ENCODE measurements around the gene XRCC5.

XRCC5 gene

DNA sequence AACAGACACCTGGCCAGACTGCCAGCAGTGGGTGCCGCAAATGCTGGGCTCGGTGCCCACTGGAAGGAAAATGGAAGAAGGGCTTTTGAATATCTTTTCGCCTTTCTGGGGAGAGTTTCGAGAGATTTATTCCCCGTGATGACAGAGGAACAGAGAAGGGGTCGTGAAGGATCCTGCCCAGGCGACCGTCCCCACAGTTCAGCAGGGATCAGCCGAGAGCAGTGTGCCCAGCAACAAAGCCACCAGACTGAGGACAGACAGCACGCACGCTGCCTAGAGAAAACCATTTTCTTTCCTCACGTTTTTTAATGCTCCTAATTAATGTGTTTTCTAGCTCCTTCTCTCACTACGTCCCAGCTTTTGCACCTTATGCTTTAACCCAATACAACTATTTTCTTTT is 47.7 kb downstream of the XRCC5 start:
- no peaks in the 10 kb centered on the region for H3K9me3 ChIP-seq (ENCODE audit: control insufficient read depth in 2 of 2, low read length in 2 of 2)
- no peak overlapping the region for H3K27ac ChIP-seq (ENCODE audit: low read length)
- no peaks in the 10 kb centered on the region for H3K4me1 ChIP-seq (ENCODE audit: control insufficient read depth, insufficient read depth, low read length)
- no peak overlapping the region for H3K9ac ChIP-seq (ENCODE audit: low read length in 2 of 2)
- H3K27me3 ChIP-seq (ENCODE audit: control insufficient read depth in 1 of 2, insufficient read depth in 2 of 2, low read length in 2 of 2) = no peaks in the 10 kb centered on the region
- H3K36me3 ChIP-seq (ENCODE audit: control insufficient read depth in 2 of 2, insufficient read depth in 2 of 2, low read length in 2 of 2) = peaks cover 28 to 34% of the 10 kb centered on the region in 2 donors
- H3K4me3 ChIP-seq (ENCODE audit: low read length in 2 of 2) = no peak overlapping the region

DNA sequence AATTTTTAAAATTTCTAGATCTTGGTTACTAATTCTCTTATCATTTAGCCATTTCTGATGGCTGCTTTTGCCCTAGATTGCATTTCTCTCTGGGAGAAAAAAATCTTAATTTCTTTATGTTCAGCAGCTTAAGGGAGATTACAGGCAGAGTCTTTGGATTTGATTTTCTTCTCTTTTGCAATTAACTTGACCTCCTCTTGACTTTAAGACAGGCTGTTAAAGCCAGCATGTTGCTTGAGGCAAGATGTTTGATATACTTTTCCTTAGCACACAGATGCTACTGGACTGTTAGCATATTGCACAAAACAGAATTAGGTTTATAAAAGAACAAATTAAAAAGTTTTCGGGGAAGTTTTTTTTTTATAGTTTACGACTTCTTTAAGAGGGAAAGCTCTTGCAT is 50.0 kb downstream of the XRCC5 start:
- no peak overlapping the region for H3K4me3 ChIP-seq (ENCODE audit: low read length in 2 of 2)
- H3K9me3 ChIP-seq (ENCODE audit: control insufficient read depth in 2 of 2, low read length in 2 of 2) = no peaks in the 10 kb centered on the region
- H3K36me3 ChIP-seq (ENCODE audit: control insufficient read depth in 2 of 2, insufficient read depth in 2 of 2, low read length in 2 of 2) = peaks cover 31 to 41% of the 10 kb centered on the region in 2 donors
- H3K9ac ChIP-seq (ENCODE audit: low read length in 2 of 2) = no peak overlapping the region
- no peaks in the 10 kb centered on the region for H3K4me1 ChIP-seq (ENCODE audit: control insufficient read depth, insufficient read depth, low read length)
- no peak overlapping the region for H3K27ac ChIP-seq (ENCODE audit: low read length)
- H3K27me3 ChIP-seq (ENCODE audit: control insufficient read depth in 1 of 2, insufficient read depth in 2 of 2, low read length in 2 of 2) = no peaks in the 10 kb centered on the region

DNA sequence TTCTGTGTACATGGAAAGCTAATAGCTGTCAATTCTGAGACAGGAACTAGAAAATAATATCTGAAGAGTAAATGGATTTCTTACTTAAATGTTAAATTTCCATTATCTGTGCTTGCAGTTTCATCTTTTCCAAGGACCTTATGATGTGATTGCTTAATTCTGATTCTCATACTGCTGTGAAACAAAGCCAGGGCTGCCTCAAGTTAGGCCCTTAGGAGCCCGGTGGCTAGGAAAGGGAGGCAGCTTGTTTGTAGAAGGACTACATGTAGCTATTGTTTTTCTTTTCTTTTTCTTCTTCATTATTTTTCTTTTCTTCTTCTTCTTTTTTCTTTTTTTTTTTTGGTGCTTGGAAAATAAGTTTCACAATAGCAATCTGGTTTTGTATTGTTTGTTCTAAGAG is 50.5 kb downstream of the XRCC5 start:
- Histone ChIP-seq H3K9ac (ENCODE audit: low read length in 2 of 2) (no peak overlapping the region), H3K4me3 (ENCODE audit: low read length in 2 of 2) (no peak overlapping the region), H3K27ac (ENCODE audit: low read length) (no peak overlapping the region), H3K4me1 (ENCODE audit: control insufficient read depth, insufficient read depth, low read length) (no peaks in the 10 kb centered on the region), H3K9me3 (ENCODE audit: control insufficient read depth in 2 of 2, low read length in 2 of 2) (no peaks in the 10 kb centered on the region), H3K36me3 (ENCODE audit: control insufficient read depth in 2 of 2, insufficient read depth in 2 of 2, low read length in 2 of 2) (peaks cover 32 to 45% of the 10 kb centered on the region in 2 donors), H3K27me3 (ENCODE audit: control insufficient read depth in 1 of 2, insufficient read depth in 2 of 2, low read length in 2 of 2) (no peaks in the 10 kb centered on the region)

DNA sequence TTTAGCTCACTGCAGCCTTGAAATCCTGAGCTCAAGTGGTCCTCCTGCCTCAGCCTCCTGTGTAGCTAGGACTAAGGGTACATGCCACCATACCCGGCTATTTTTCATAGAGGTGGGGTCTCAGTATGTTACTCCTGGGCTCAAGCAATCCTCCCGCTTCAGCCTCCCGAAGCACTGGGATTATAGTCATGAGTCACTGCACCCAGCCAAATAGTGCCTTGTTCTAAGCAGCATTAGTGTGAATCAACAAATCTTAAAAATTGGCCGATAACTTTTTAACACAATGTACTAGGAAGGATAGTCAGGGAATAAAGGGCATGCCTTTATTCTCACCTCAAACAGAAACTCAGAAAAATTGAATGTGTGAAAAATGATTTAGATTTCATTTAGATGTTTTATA is 51.6 kb downstream of the XRCC5 start:
- Histone ChIP-seq H3K4me3 (ENCODE audit: low read length in 2 of 2) (no peak overlapping the region), H3K27me3 (ENCODE audit: control insufficient read depth in 1 of 2, insufficient read depth in 2 of 2, low read length in 2 of 2) (no peaks in the 10 kb centered on the region), H3K27ac (ENCODE audit: low read length) (no peak overlapping the region), H3K9ac (ENCODE audit: low read length in 2 of 2) (no peak overlapping the region), H3K36me3 (ENCODE audit: control insufficient read depth in 2 of 2, insufficient read depth in 2 of 2, low read length in 2 of 2) (peaks cover 36 to 54% of the 10 kb centered on the region in 2 donors), H3K9me3 (ENCODE audit: control insufficient read depth in 2 of 2, low read length in 2 of 2) (no peaks in the 10 kb centered on the region), H3K4me1 (ENCODE audit: control insufficient read depth, insufficient read depth, low read length) (no peaks in the 10 kb centered on the region)

DNA sequence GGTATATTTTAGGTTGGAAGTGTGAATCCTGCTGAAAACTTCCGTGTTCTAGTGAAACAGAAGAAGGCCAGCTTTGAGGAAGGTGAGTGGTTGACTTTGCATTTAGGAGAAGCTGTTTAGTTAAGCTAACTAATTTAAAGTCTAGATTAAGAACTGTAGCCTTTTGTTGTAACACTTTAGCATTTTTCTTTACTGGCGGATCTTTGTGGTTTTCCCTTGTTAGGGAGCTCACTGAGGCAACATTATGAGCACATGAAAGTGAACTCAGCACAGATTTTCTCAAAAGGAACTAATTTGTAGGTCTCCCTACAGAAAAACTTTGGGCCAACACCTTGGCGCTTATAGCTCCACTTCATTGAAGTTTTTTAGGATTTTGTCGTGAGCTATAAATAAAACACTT is 52.8 kb downstream of the XRCC5 start:
- Histone ChIP-seq H3K4me3 (ENCODE audit: low read length in 2 of 2) (no peak overlapping the region), H3K27me3 (ENCODE audit: control insufficient read depth in 1 of 2, insufficient read depth in 2 of 2, low read length in 2 of 2) (no peaks in the 10 kb centered on the region), H3K36me3 (ENCODE audit: control insufficient read depth in 2 of 2, insufficient read depth in 2 of 2, low read length in 2 of 2) (peaks cover 30 to 46% of the 10 kb centered on the region in 2 donors), H3K9me3 (ENCODE audit: control insufficient read depth in 2 of 2, low read length in 2 of 2) (no peaks in the 10 kb centered on the region), H3K4me1 (ENCODE audit: control insufficient read depth, insufficient read depth, low read length) (no peaks in the 10 kb centered on the region), H3K27ac (ENCODE audit: low read length) (no peak overlapping the region), H3K9ac (ENCODE audit: low read length in 2 of 2) (no peak overlapping the region)

DNA sequence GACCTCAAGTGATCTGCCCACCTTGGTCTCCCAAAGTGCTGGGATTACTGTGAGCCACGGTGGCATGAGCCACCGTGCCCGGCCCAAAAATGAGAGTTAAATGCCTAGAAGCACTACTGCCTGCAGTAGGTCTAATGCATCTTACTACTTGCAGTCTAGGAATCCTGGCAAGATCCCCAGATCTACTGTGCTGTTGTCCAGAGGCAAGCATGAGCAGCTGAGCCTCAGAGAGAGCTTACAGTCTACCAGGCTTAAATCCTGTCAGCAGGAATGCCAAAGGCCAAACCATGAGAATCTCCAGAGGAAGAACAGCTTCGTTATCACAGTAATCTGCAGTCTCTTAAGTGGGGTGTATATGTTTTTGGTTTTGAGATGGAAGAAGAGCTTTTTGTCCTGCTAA is 54.4 kb downstream of the XRCC5 start:
- Histone ChIP-seq H3K27me3 (ENCODE audit: control insufficient read depth in 1 of 2, insufficient read depth in 2 of 2, low read length in 2 of 2) (no peaks in the 10 kb centered on the region), H3K4me1 (ENCODE audit: control insufficient read depth, insufficient read depth, low read length) (no peaks in the 10 kb centered on the region), H3K9me3 (ENCODE audit: control insufficient read depth in 2 of 2, low read length in 2 of 2) (no peaks in the 10 kb centered on the region), H3K4me3 (ENCODE audit: low read length in 2 of 2) (no peak overlapping the region), H3K9ac (ENCODE audit: low read length in 2 of 2) (no peak overlapping the region), H3K27ac (ENCODE audit: low read length) (no peak overlapping the region), H3K36me3 (ENCODE audit: control insufficient read depth in 2 of 2, insufficient read depth in 2 of 2, low read length in 2 of 2) (peaks cover 30 to 46% of the 10 kb centered on the region in 2 donors)

DNA sequence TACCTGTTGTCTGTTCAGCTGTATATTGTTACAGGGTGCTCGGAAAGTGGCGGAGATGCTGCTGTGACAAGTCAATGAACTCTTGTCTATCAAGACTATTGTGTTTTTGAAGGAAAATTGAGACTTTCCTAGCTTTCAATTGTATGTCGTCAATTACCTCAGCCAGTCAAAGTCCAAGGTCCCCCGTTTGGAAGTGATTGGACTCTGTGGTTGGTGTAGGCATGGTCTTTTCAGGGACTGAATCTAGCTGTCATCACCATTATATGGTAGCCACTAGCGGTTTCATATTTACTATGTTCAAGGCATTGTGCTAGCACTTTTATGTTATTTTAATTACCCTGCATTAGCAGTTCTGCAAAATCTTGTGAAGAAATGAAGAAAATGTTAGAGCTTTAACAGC is 54.9 kb downstream of the XRCC5 start:
- peaks cover 35 to 46% of the 10 kb centered on the region in 2 donors for H3K36me3 ChIP-seq (ENCODE audit: control insufficient read depth in 2 of 2, insufficient read depth in 2 of 2, low read length in 2 of 2)
- no peak overlapping the region for H3K9ac ChIP-seq (ENCODE audit: low read length in 2 of 2)
- no peak overlapping the region for H3K27ac ChIP-seq (ENCODE audit: low read length)
- H3K4me1 ChIP-seq (ENCODE audit: control insufficient read depth, insufficient read depth, low read length) = no peaks in the 10 kb centered on the region
- H3K4me3 ChIP-seq (ENCODE audit: low read length in 2 of 2) = no peak overlapping the region
- H3K9me3 ChIP-seq (ENCODE audit: control insufficient read depth in 2 of 2, low read length in 2 of 2) = no peaks in the 10 kb centered on the region
- no peaks in the 10 kb centered on the region for H3K27me3 ChIP-seq (ENCODE audit: control insufficient read depth in 1 of 2, insufficient read depth in 2 of 2, low read length in 2 of 2)

DNA sequence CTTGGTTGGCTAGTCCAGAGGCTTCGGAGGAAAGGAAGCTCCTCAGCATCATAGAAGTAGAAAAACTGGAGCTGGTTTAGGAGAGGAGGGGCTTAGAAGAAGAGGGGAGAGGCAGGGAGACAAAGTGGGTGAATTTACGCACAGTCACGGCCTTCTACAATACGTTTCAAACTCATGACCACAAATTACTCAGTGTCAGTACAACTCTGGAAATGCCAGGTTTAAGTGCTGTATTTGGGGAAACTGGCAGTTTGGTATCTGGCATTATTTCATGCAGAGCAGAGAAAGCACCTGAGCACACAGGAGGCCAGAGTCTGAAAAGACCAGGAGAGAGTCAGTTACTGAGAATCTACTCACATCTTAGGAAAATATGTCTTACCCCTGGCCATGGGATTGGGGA is 55.4 kb downstream of the XRCC5 start:
- H3K9me3 ChIP-seq (ENCODE audit: control insufficient read depth in 2 of 2, low read length in 2 of 2) = no peaks in the 10 kb centered on the region
- H3K4me3 ChIP-seq (ENCODE audit: low read length in 2 of 2) = no peak overlapping the region
- no peak overlapping the region for H3K9ac ChIP-seq (ENCODE audit: low read length in 2 of 2)
- no peaks in the 10 kb centered on the region for H3K27me3 ChIP-seq (ENCODE audit: control insufficient read depth in 1 of 2, insufficient read depth in 2 of 2, low read length in 2 of 2)
- H3K27ac ChIP-seq (ENCODE audit: low read length) = no peak overlapping the region
- peaks cover 36 to 50% of the 10 kb centered on the region in 2 donors for H3K36me3 ChIP-seq (ENCODE audit: control insufficient read depth in 2 of 2, insufficient read depth in 2 of 2, low read length in 2 of 2)
- H3K4me1 ChIP-seq (ENCODE audit: control insufficient read depth, insufficient read depth, low read length) = no peaks in the 10 kb centered on the region

DNA sequence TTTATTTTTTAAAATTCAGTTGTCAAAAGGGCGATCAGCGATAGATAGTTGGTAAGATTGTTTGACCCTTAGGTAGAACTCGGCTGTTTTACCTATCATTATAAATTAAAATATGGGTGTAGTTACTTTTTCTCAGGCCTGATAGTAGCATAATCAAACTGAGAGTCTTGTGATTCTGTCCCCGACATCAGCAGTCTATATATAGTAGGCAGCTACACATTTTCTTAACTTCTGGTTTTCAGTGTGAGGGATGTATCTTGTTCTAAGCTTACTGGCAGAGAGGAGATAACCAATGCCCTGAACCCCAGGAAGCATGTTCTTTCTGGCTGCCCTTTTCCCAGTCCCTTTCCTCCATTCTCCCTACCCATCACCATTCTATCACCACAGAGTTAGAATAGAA is 56.6 kb downstream of the XRCC5 start:
- Histone ChIP-seq H3K9me3 (ENCODE audit: control insufficient read depth in 2 of 2, low read length in 2 of 2) (no peaks in the 10 kb centered on the region), H3K27me3 (ENCODE audit: control insufficient read depth in 1 of 2, insufficient read depth in 2 of 2, low read length in 2 of 2) (no peaks in the 10 kb centered on the region), H3K4me3 (ENCODE audit: low read length in 2 of 2) (no peak overlapping the region), H3K9ac (ENCODE audit: low read length in 2 of 2) (no peak overlapping the region), H3K4me1 (ENCODE audit: control insufficient read depth, insufficient read depth, low read length) (no peaks in the 10 kb centered on the region), H3K27ac (ENCODE audit: low read length) (no peak overlapping the region), H3K36me3 (ENCODE audit: control insufficient read depth in 2 of 2, insufficient read depth in 2 of 2, low read length in 2 of 2) (peaks cover 35 to 48% of the 10 kb centered on the region in 2 donors)

DNA sequence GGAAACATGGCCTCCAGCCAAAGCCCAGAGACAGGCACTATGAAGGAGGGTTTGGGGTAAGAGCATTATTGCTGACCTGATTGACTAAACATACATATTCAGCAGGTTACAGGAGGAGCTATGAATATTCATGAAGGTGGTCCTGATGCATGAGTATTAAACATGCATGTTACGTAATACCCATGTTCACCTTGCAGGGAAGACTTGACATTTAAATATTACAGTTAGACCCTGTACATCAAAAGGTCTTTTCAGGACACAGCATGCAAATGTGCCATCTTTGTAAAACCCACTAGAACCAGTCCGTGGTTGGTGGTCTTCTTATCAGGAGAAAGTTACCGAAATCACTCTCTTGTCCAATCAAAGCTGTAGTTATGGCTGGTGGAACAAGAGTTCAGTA is 59.9 kb downstream of the XRCC5 start:
- no peaks in the 10 kb centered on the region for H3K4me1 ChIP-seq (ENCODE audit: control insufficient read depth, insufficient read depth, low read length)
- no peak overlapping the region for H3K9ac ChIP-seq (ENCODE audit: low read length in 2 of 2)
- no peak overlapping the region for H3K4me3 ChIP-seq (ENCODE audit: low read length in 2 of 2)
- H3K27me3 ChIP-seq (ENCODE audit: control insufficient read depth in 1 of 2, insufficient read depth in 2 of 2, low read length in 2 of 2) = no peaks in the 10 kb centered on the region
- no peak overlapping the region for H3K27ac ChIP-seq (ENCODE audit: low read length)
- H3K9me3 ChIP-seq (ENCODE audit: control insufficient read depth in 2 of 2, low read length in 2 of 2) = no peaks in the 10 kb centered on the region
- H3K36me3 ChIP-seq (ENCODE audit: control insufficient read depth in 2 of 2, insufficient read depth in 2 of 2, low read length in 2 of 2) = peaks cover 25 to 27% of the 10 kb centered on the region in 2 donors

DNA sequence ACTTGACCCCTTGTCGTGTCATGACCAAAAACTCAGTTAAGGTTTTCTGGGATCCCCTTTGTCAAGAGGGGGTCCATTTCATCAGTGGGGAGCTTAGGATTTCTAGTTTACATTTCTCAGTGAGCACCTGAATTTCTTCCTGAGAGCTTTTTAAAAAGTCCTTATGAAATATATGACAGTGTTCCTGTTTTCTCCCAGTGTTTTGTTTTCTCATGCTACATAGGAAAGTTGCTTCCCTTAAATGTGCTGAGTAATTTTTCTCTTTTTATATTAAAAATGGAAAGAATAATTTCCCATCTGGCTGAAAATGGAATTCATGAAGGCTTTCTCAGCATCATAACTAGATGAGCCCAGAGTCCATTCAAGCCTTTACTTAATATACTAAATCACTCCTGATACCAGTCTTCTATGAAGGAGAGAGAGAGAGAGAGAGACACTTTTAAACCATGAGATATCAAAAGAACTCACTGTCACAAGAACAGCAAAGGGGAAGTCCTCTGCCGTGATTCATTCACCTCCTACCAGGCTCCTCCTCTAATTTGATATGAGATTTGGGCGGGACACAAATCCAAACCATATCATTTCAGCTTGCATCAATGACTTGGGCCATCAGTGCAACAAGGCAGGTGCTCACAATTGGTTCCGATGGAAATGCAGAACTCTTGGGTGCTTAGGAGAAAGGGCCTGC is 61.1 kb downstream of the XRCC5 start:
- H3K4me3 ChIP-seq (ENCODE audit: low read length in 2 of 2) = no peak overlapping the region
- H3K4me1 ChIP-seq (ENCODE audit: control insufficient read depth, insufficient read depth, low read length) = no peaks in the 10 kb centered on the region
- no peak overlapping the region for H3K27ac ChIP-seq (ENCODE audit: low read length)
- no peaks in the 10 kb centered on the region for H3K9me3 ChIP-seq (ENCODE audit: control insufficient read depth in 2 of 2, low read length in 2 of 2)
- no peaks in the 10 kb centered on the region for H3K27me3 ChIP-seq (ENCODE audit: control insufficient read depth in 1 of 2, insufficient read depth in 2 of 2, low read length in 2 of 2)
- peaks cover 17 to 21% of the 10 kb centered on the region in 2 donors for H3K36me3 ChIP-seq (ENCODE audit: control insufficient read depth in 2 of 2, insufficient read depth in 2 of 2, low read length in 2 of 2)
- H3K9ac ChIP-seq (ENCODE audit: low read length in 2 of 2) = no peak overlapping the region

Data from stomach smooth muscle (tissue), 2 donors.